ENCODE measurements around the gene PXDC1.

PXDC1 gene, protein sequence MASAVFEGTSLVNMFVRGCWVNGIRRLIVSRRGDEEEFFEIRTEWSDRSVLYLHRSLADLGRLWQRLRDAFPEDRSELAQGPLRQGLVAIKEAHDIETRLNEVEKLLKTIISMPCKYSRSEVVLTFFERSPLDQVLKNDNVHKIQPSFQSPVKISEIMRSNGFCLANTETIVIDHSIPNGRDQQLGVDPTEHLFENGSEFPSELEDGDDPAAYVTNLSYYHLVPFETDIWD

DNA sequence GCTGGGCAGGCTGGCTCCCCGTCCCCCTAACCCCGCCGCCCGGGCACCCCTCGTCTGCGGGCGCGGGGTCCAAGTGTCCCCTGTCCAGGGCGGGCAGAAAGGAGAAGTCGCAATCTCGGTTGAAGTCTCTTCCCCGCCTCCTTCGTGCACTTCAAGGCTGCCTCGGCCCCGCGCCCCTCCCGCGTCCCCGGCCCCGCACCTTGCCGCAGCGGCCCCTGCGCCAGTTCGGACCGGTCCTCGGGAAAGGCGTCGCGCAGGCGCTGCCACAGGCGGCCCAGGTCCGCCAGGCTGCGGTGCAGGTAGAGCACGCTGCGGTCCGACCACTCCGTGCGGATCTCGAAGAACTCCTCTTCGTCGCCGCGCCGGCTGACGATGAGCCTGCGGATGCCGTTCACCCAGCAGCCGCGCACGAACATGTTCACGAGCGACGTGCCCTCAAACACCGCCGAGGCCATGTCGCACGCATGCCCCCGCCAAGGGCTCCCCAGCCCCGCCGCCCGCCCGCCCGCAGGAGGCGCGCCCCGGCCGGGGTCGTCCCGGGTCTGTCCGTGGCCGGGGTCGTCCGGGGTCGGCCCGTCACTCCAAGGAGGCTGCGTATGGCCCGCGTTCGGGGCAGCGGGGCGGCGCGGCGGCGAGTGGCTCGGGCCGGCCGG lies at the start of gene PXDC1:
PXDC1 (minus strand) TSS at position 637 of the 653 bp plus-strand sequence; CDS start at position 455, 182 bp downstream.
- no peak for DNase-seq

- no peak for DNase-seq
These were observed 49.5 kb upstream of the PXDC1 start for GRCh38 chr6:3800850-3801591.

GRCh38 chr6:3799719-3800118 lies 48.2 kb upstream of the PXDC1 start:
- DNase-seq, result no peak

- no peak for DNase-seq
These were observed 46.8 kb upstream of the PXDC1 start for GRCh38 chr6:3798055-3798919.

DNA sequence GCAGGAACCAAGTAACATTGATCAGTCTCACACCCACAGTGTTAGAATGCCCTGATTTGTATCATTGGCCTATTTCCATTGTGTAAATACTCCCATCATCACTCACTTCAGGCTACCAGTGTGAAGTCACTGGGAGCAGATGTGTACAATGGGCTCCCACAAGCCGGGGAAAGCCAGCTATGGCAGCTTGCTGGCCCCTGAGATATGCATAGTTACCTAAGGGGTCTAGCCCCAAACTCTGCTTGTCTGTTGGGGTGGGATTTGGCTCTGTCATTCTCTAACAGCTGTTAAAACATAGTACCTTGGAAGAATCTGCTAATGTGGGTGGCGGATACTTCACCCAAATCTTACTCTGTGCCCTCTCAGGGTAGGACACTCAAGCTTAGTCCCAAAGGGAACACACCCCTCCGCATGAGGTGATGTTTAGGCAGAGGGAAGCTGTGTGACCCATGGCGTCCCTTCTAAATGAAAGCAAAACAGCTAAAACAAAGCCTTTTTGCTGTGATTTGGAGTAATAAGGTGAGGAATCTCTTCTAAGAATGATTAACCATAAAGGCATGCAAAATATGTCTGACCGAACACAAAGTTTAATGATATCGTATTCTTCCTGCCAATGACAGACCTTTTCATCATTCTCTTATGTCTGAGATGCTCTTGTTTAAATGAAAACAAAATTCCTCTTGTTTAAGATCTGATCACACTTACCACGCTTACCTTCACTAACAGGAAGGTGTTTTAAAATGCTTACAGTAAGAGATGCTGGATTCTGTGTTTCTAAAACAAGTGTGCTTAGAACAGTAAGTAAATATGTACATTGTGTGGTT lies 45.9 kb upstream of the PXDC1 start:
- DNase-seq, result no peak

DNA sequence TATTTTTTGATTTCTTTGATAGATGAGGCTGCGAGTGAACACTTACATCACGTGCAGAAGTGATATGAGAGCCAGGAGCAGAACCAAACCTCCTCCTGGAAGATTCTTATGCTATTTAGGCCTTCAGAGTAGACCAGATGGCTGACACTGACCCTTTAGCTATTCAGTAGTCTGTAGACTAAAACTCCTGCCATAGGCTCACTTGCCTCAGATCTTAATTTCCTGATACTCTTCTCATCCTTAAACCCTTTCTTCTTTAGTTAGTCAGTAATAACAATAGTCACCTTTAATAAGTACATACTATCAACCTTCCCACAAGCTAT lies 45.2 kb upstream of the PXDC1 start:
- no peak for DNase-seq

DNA sequence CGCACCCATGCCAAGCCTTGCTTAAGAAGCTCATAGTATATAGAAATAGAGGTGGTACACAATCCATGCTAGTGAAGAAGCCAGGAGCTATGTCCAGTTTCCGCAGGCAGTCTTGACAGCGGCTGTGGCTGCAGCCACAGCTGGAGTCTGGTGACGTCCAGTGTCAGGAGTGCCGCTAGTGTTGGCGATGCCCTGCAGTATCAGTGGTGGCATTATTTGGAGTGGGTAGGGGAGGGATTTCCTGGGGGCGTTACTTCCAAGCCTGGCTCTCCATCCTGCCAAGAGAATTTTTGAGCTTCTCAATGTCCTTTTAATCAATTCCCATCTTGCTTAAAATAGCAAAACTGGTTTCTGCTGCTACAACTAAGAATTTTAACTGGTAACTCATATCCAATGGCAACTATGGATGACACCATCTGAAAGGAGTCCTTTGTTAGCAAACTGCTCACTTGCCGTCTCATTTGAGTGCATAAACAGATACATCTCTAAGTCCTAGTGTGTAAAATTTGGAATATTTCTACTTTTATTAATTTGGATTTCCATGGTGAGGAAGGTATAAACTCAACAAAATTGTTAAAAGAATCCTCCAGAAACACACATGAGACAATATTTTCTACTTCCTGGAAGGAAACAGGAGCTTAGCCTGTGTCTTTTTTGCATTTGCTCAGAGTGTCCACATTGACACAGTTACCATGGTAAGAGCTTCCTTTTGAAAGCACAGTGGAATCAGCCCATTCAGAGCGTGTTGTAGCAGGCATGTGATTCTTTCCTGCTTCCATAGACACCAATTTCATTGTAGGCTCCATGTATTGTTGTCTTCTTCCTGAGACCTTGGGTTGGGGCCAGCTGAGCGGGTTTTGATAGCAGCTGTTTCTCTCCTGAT lies 44.6 kb upstream of the PXDC1 start:
- DNase-seq, result no peak

GRCh38 chr6:3794092-3794491 lies 42.6 kb upstream of the PXDC1 start:
- no peak for DNase-seq

- DNase-seq, result no peak
These were observed 42.0 kb upstream of the PXDC1 start for GRCh38 chr6:3793545-3793944.

DNA sequence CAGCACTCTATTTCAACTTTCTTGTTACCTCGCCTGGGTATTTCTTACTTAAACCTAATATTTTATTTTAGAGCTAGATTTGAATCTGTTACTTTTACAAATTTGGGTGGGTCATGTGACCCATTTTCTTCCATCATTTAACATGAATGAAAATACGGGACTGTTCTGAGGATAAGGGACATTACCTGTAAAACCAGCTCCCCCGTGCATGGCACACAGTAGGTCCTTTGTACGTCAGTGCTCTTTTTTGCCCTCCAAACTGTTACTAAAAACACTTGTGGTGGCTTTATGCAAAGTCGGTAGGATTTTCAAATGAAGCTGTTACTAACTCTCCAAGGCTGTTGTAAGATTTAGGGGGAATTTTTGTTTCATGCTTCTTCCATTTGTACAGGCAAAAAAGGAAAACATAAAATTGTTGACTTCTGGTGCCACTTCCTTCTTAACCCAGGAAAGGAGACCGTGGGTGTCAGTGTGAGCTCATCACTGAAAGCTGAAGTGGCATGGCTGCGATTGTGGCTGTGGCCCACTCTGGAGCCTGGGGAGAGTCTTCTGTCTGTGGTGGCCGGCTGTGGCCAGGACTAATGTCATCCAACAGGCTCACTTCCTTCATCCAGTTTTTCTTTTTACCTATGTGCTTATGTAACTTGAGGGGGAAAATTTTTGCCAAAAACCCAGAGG lies 40.2 kb upstream of the PXDC1 start:
- DNase-seq, result no peak

- DNase-seq, result no peak
These were observed 38.5 kb upstream of the PXDC1 start for GRCh38 chr6:3789896-3790558.

DNA sequence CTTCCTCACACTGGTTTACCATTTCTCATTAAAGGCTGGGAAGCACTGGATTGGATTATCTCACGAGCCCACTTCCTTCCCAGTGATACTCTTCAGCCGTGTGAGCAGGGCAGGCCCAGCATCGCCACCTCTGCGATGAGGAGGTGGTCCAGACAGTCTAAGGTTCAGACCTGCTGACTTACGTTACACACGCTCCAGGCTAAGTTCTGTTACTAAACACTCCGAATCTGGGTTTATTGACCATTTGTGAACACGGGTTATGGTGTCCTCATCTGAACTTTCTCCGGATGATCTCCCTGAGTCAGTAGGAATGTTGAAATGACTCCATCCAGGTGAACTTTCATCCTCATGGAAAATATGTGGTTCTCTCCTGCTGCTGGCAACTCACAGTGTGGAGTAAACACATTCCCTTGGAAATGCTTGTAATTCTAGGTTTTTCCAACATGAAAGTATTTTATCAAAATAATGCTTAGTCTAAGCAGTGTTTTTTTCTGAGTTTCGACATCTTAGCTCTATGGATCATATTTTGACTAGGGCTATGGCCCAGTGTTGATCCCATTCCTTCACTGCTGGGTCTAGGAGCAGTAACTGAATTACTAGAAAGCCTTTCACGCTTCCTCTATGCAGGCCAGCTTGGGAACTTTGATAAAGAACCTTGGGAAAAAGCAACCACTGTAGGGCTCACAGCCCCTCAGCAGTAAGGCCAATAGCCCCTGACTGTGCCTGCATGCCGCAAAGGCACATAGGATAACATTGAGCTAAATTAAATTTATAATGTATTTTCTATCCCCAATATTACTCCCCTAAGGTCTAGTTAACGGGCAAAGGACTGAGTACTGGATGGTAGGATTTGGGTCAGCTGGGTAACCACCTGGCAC lies 37.7 kb upstream of the PXDC1 start:
- no peak for DNase-seq

DNA sequence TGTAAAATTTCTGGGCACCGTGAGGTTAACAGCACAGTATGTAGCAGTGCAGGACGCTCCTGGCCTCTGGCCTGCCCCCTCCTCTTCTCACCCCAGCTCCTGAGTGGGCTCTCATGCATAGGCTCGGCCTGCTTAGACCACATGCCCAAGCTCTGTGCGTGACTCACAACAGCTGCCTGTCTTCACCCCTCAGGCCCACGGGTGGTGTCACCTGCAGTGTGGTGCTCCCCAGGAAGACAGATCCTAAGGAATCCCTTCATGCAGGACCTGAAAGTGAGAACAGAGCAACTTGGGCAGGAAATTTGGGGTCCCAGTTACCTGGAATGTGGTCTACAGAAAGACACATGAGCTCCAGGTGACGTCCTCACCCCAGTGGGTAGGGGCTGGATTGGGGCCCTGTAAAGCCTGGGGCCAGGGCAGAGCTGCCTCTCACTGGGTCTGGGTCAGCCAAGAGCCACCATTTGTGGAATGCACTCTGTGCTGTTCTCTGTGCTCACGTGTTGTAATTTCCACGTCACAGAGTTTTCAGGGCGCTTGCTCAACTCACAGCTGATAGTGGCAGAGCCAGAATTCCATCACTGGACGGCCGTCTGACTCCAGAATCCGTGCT lies 37.0 kb upstream of the PXDC1 start:
- DNase-seq, result no peak

- no peak for DNase-seq
These were observed 34.6 kb upstream of the PXDC1 start for GRCh38 chr6:3786141-3786540.

GRCh38 chr6:3785745-3786098 lies 34.2 kb upstream of the PXDC1 start:
- no peak for DNase-seq

- no peak for DNase-seq
These were observed 33.6 kb upstream of the PXDC1 start for GRCh38 chr6:3784885-3785744.

DNA sequence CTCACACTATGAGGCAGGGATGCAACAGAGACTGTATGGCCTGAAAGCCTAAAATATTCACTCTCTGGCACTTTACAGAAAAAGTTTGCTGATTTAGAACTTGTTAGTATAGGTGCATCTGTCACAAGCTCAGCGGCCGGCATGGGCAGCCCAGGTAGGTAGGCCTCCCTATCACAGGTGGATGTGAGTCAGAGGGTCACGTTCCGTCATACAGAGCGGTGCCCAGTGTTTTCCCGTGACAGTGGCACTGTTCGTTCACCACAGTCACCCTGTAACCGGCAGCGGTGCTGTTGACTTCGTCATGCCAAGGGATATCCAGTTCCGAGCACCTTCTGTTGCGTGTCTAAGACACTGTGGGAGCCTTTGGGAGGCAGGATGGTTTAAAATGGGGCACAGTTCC lies 32.9 kb upstream of the PXDC1 start:
- no peak for DNase-seq

All from NCI-H2081 treated with DMSO at 0.1 percent for 48 hours (cell line).